ENCODE results near the gene NCL.

NCL gene

GRCh38 chr2:231470246-231470900 is 6.1 kb upstream of the NCL start:
- Histone ChIP-seq H3K9me3 (ENCODE audit: low read length) (no peaks in the 10 kb centered on the region), H2AFZ (ENCODE audit: low read length) (no peak overlapping the region), H3F3A (ENCODE audit: insufficient read depth, low read length) (no peaks in the 10 kb centered on the region), H3K4me2 (ENCODE audit: low read length) (no peak overlapping the region), H3K36me3 (ENCODE audit: insufficient read depth, low read length) (no peaks in the 10 kb centered on the region), H3K27ac (ENCODE audit: low read depth, low read length, poor library complexity, severe bottlenecking) (no peak overlapping the region), H3K79me2 (ENCODE audit: insufficient read depth, low read length) (no peaks in the 10 kb centered on the region), H3K27me3 (ENCODE audit: insufficient read depth, low read length) (0 out of 2 replicates have a peak, but pooled peaks cover 4% of the 10 kb centered on the region), H3K4me3 (ENCODE audit: low read depth, low read length, poor library complexity, severe bottlenecking) (no peak overlapping the region), H3K9ac (ENCODE audit: low read length) (no peak overlapping the region), H4K20me1 (ENCODE audit: insufficient read depth, low read length) (no peaks in the 10 kb centered on the region), H3K9me2 (ENCODE audit: low read depth, low read length) (no peaks in the 10 kb centered on the region), H3K4me1 (ENCODE audit: insufficient read depth, low read length, severe bottlenecking) (peaks cover 4% of the 10 kb centered on the region)
- TF ChIP-seq CTCF (IDR thresholded peaks at IDR 0.05; ENCODE audit: low read length) (no peak), EZH2 (IDR thresholded peaks at IDR 0.05; ENCODE audit: borderline replicate concordance, low read length) (no peak)

GRCh38 chr2:231469583-231469950 is 5.3 kb upstream of the NCL start:
- Histone ChIP-seq H3K79me2 (ENCODE audit: insufficient read depth, low read length) (no peaks in the 10 kb centered on the region), H3K4me3 (ENCODE audit: low read depth, low read length, poor library complexity, severe bottlenecking) (no peak overlapping the region), H3K9me3 (ENCODE audit: low read length) (no peaks in the 10 kb centered on the region), H3K36me3 (ENCODE audit: insufficient read depth, low read length) (no peaks in the 10 kb centered on the region), H3K9ac (ENCODE audit: low read length) (no peak overlapping the region), H3K27me3 (ENCODE audit: insufficient read depth, low read length) (0 out of 2 replicates have a peak, but pooled peaks cover 4% of the 10 kb centered on the region), H3K4me2 (ENCODE audit: low read length) (no peak overlapping the region), H3F3A (ENCODE audit: insufficient read depth, low read length) (no peaks in the 10 kb centered on the region), H2AFZ (ENCODE audit: low read length) (no peak overlapping the region), H3K4me1 (ENCODE audit: insufficient read depth, low read length, severe bottlenecking) (peaks cover 6% of the 10 kb centered on the region), H3K27ac (ENCODE audit: low read depth, low read length, poor library complexity, severe bottlenecking) (no peak overlapping the region), H4K20me1 (ENCODE audit: insufficient read depth, low read length) (no peaks in the 10 kb centered on the region), H3K9me2 (ENCODE audit: low read depth, low read length) (no peaks in the 10 kb centered on the region)
- TF ChIP-seq CTCF (IDR thresholded peaks at IDR 0.05; ENCODE audit: low read length): no peak
- no peak for TF ChIP-seq EZH2 (IDR thresholded peaks at IDR 0.05; ENCODE audit: borderline replicate concordance, low read length)

- Histone ChIP-seq H3K27ac (ENCODE audit: low read depth, low read length, poor library complexity, severe bottlenecking) (no peak overlapping the region), H3K36me3 (ENCODE audit: insufficient read depth, low read length) (peaks cover 12% of the 10 kb centered on the region), H3K9me3 (ENCODE audit: low read length) (no peaks in the 10 kb centered on the region), H3K4me3 (ENCODE audit: low read depth, low read length, poor library complexity, severe bottlenecking) (no peak overlapping the region), H3K4me2 (ENCODE audit: low read length) (no peak overlapping the region), H2AFZ (ENCODE audit: low read length) (no peak overlapping the region), H4K20me1 (ENCODE audit: insufficient read depth, low read length) (peaks cover 2% of the 10 kb centered on the region; the same call in 1 of the 2 replicates), H3K4me1 (ENCODE audit: insufficient read depth, low read length, severe bottlenecking) (peaks cover 11% of the 10 kb centered on the region), H3F3A (ENCODE audit: insufficient read depth, low read length) (no peaks in the 10 kb centered on the region), H3K9ac (ENCODE audit: low read length) (no peak overlapping the region), H3K27me3 (ENCODE audit: insufficient read depth, low read length) (no peaks in the 10 kb centered on the region), H3K9me2 (ENCODE audit: low read depth, low read length) (no peaks in the 10 kb centered on the region), H3K79me2 (ENCODE audit: insufficient read depth, low read length) (peaks cover 13% of the 10 kb centered on the region)
- no peak for TF ChIP-seq EZH2 (IDR thresholded peaks at IDR 0.05; ENCODE audit: borderline replicate concordance, low read length)
- no peak for TF ChIP-seq CTCF (IDR thresholded peaks at IDR 0.05; ENCODE audit: low read length)
These were observed 3.6 kb upstream of the NCL start for GRCh38 chr2:231467613-231468530.
